Measurements from ENCODE around the gene TEX2. TPM values are rescaled to one million over a fixed set of nuclear protein-coding genes. Genes with fewer than 3 reads are reported as not detected.

Gene TEX2
- polyA plus RNA-seq, 3 donors = 6.5 to 8.7 (median 7.8) TPM

GRCh38 chr17:64216000-64216337 is 47.1 kb downstream of the TEX2 start:
- Histone ChIP-seq H3K27me3 (ENCODE audit: control insufficient read depth in 2 of 2, insufficient read depth in 2 of 2, low read length in 2 of 2) (no peaks in the 10 kb centered on the region), H4K20me1 (ENCODE audit: insufficient read depth, low read length) (peaks cover 5% of the 10 kb centered on the region), H3K79me2 (ENCODE audit: insufficient read depth, low read length) (peaks cover 97% of the 10 kb centered on the region), H3K4me2 (replicated peaks; ENCODE audit: extremely low read depth, low read length, poor library complexity, severe bottlenecking) (no peak overlapping the region), H2AFZ (ENCODE audit: insufficient read depth, low read depth, low read length, poor library complexity, severe bottlenecking) (no peak overlapping the region), H3K9me3 (replicated peaks in 1 of 2; ENCODE audit: control insufficient read depth in 1 of 2, insufficient read depth in 1 of 2, low read length in 2 of 2) (no peaks in the 10 kb centered on the region), H3K9ac (ENCODE audit: insufficient read depth, low read length, poor library complexity, severe bottlenecking) (no peak overlapping the region), H3K36me3 (replicated peaks in 1 of 2; ENCODE audit: control insufficient read depth in 1 of 2, insufficient read depth in 2 of 2, low read length in 2 of 2) (peaks cover 19 to 29% of the 10 kb centered on the region in 2 donors), H3K4me1 (ENCODE audit: control insufficient read depth in 1 of 2, insufficient read depth in 2 of 2, low read length in 2 of 2) (peaks cover 19 to 28% of the 10 kb centered on the region in 2 donors), H3K27ac (ENCODE audit: low read depth in 1 of 2, low read length in 2 of 2) (peak overlapping the region in 1 of 2 donors; percentile 39), H3K4me3 (replicated peaks in 1 of 3; ENCODE audit: low read depth in 2 of 3, low read length in 3 of 3) (no peak overlapping the region)
- Mint-ChIP-seq H3K4me3 (no peak overlapping the region), H3K27ac (peak overlapping the region in 1 of 7 donors; percentile 29), H3K27me3 (ENCODE audit: low read depth in 3 of 3) (peaks cover 0 to 5% (median 0%) of the 10 kb centered on the region in 3 donors), H3K4me1 (peaks cover 37% of the 10 kb centered on the region), H3K9me3 (peaks cover 0 to 2% (median 0%) of the 10 kb centered on the region in 7 donors), H3K36me3 (peaks cover 30 to 32% of the 10 kb centered on the region in 2 donors)
- no peak for DNase-seq
- intact Hi-C loops (cut with micrococcal nuclease) = loop anchor here in 1 of 2 donors (5.0 kb wide), 1 partner anchor 34 kb away; no protein-coding TSS in a partner anchor
- TF ChIP-seq CTCF (IDR thresholded peaks at IDR 0.05) = no peak
- no CpG with 5 or more reads among the region's 2 CpGs for WGBS (ENCODE audit: insufficient coverage)

- no peak overlapping the region for H3K4me3 ChIP-seq (replicated peaks in 1 of 3; ENCODE audit: low read depth in 2 of 3, low read length in 3 of 3)
- H3K27me3 ChIP-seq (ENCODE audit: control insufficient read depth in 2 of 2, insufficient read depth in 2 of 2, low read length in 2 of 2) = no peaks in the 10 kb centered on the region
- Mint-ChIP-seq H3K4me3 (no peak overlapping the region), H3K27ac (peak overlapping the region in 1 of 7 donors; percentile 17), H3K36me3 (peaks cover 30 to 33% of the 10 kb centered on the region in 2 donors), H3K4me1 (peaks cover 36% of the 10 kb centered on the region), H3K9me3 (no peaks in the 10 kb centered on the region), H3K27me3 (ENCODE audit: low read depth in 3 of 3) (peaks cover 0 to 4% (median 0%) of the 10 kb centered on the region in 3 donors)
- no peak for TF ChIP-seq CTCF (IDR thresholded peaks at IDR 0.05)
- peaks cover 99% of the 10 kb centered on the region for H3K79me2 ChIP-seq (ENCODE audit: insufficient read depth, low read length)
- no peak overlapping the region for H3K9ac ChIP-seq (ENCODE audit: insufficient read depth, low read length, poor library complexity, severe bottlenecking)
- intact Hi-C loops (cut with micrococcal nuclease) = loop anchor here in 1 of 2 donors (5.0 kb wide), 1 partner anchor 33 kb away; no protein-coding TSS in a partner anchor
- peaks cover 5% of the 10 kb centered on the region for H4K20me1 ChIP-seq (ENCODE audit: insufficient read depth, low read length)
- peaks cover 19 to 31% of the 10 kb centered on the region in 2 donors for H3K36me3 ChIP-seq (replicated peaks in 1 of 2; ENCODE audit: control insufficient read depth in 1 of 2, insufficient read depth in 2 of 2, low read length in 2 of 2)
- DNase-seq = no peak
- no peaks in the 10 kb centered on the region for H3K9me3 ChIP-seq (replicated peaks in 1 of 2; ENCODE audit: control insufficient read depth in 1 of 2, insufficient read depth in 1 of 2, low read length in 2 of 2)
- 100% methylated on average over 3 of the region's 4 CpGs for WGBS (ENCODE audit: insufficient coverage)
- H3K4me2 ChIP-seq (replicated peaks; ENCODE audit: extremely low read depth, low read length, poor library complexity, severe bottlenecking) = no peak overlapping the region
- peaks cover 19 to 28% of the 10 kb centered on the region in 2 donors for H3K4me1 ChIP-seq (ENCODE audit: control insufficient read depth in 1 of 2, insufficient read depth in 2 of 2, low read length in 2 of 2)
- H3K27ac ChIP-seq (ENCODE audit: low read depth in 1 of 2, low read length in 2 of 2) = no peak overlapping the region
- no peak overlapping the region for H2AFZ ChIP-seq (ENCODE audit: insufficient read depth, low read depth, low read length, poor library complexity, severe bottlenecking)
These were observed 48.1 kb downstream of the TEX2 start for GRCh38 chr17:64214950-64215349.

All from CD14-positive monocyte (primary cell).